ENCODE results near the gene TSPAN6.

Gene TSPAN6

DNA sequence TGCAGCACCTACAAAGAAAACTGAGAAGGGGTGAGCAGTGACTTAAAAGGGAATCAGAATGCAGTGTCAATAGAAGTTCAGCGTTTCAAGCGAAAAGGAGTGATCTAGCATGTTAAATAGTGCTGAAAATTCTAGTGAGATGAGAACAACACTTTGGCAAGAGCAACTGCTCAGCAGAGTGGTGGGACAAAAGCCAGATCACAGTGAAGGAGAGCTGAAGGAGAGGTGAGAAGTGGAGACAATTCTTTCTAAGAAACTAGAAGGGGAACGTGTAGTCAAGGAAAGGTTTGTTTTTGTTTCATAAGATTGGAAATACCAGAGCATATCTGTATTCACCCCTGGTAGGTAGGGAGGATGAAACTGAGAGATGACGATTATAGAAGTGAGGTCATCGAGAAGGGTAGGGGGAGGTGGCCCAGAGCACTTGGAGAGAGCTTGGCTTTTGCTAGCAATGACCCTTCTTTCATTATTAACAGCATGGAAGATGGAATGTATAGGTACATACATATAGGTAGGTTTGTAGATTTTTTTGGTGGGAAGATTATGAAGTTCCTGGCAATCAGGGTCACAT is 41.1 kb upstream of the TSPAN6 start:
- Mint-ChIP-seq H3K36me3 (ENCODE audit: low read depth) (peaks cover 3% of the 10 kb centered on the region), H3K27ac (peak overlapping the region in 1 of 3 experiments; percentile 1), H3K4me3 (no peak overlapping the region), H3K4me1 (peaks cover 5% of the 10 kb centered on the region), H3K9me3 (no peaks in the 10 kb centered on the region), H3K27me3 (ENCODE audit: low read depth) (no peaks in the 10 kb centered on the region)
- TF ChIP-seq, protein P1, sequence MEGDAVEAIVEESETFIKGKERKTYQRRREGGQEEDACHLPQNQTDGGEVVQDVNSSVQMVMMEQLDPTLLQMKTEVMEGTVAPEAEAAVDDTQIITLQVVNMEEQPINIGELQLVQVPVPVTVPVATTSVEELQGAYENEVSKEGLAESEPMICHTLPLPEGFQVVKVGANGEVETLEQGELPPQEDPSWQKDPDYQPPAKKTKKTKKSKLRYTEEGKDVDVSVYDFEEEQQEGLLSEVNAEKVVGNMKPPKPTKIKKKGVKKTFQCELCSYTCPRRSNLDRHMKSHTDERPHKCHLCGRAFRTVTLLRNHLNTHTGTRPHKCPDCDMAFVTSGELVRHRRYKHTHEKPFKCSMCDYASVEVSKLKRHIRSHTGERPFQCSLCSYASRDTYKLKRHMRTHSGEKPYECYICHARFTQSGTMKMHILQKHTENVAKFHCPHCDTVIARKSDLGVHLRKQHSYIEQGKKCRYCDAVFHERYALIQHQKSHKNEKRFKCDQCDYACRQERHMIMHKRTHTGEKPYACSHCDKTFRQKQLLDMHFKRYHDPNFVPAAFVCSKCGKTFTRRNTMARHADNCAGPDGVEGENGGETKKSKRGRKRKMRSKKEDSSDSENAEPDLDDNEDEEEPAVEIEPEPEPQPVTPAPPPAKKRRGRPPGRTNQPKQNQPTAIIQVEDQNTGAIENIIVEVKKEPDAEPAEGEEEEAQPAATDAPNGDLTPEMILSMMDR (IDR thresholded peaks at IDR 0.05; ENCODE audit: unreplicated experiment in 3 of 3), result no peak

DNA sequence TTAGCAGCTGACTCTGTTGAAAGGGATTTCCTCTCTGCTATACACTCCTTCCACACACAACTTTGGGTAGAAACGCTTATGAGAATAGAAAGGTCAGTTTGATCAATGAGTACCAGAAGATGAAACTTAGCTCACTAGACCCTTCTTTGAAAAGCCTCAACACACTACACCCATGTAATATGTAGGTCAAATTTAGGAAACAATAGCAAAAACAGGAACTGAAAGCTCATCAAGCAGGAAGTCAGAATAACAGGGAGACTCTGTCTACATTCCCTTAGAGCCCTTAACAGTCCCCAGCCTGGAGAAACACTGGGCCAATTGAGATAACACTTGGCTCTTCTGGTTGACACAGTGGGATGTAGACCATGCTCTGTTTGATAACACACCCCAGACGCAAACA is 38.1 kb upstream of the TSPAN6 start:
- no peak overlapping the region for H3K4me3 Mint-ChIP-seq
- TF ChIP-seq, protein P1 (IDR thresholded peaks at IDR 0.05; ENCODE audit: unreplicated experiment in 3 of 3), result no peak
- peaks cover 3% of the 10 kb centered on the region for H3K36me3 Mint-ChIP-seq (ENCODE audit: low read depth)
- H3K27me3 Mint-ChIP-seq (ENCODE audit: low read depth), result no peaks in the 10 kb centered on the region
- H3K9me3 Mint-ChIP-seq, result no peaks in the 10 kb centered on the region
- peaks cover 5% of the 10 kb centered on the region for H3K4me1 Mint-ChIP-seq
- no peak overlapping the region for H3K27ac Mint-ChIP-seq

DNA sequence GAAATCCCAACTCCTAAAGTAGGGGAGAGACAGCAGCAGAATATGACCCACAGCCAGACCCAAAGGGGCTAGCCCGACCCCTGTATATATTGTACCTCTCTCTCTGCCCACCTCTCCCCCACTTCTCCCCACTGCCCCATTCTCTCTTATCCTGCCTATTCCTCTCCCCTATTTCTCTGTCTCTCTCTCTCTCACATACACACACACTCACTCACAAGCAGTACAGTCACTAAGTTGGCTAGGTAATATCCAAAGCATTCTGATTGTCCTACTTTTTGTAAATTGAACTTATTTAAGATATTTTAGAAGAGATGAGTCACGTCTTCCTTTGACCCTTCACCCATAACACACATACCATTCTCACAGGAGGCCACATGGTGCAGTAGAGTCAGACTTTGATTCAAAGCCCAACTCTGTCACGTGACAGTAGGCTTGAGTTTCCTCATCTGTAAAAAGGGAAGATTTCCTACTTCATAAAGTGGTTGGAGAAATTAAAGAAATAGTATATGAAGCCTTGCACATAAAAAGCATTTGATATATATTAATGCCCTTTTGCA is 36.9 kb upstream of the TSPAN6 start:
- Mint-ChIP-seq H3K36me3 (ENCODE audit: low read depth) (peaks cover 3% of the 10 kb centered on the region), H3K27ac (no peak overlapping the region), H3K9me3 (no peaks in the 10 kb centered on the region), H3K27me3 (ENCODE audit: low read depth) (no peaks in the 10 kb centered on the region), H3K4me1 (peaks cover 5% of the 10 kb centered on the region), H3K4me3 (no peak overlapping the region)
- TF ChIP-seq, protein P1 (IDR thresholded peaks at IDR 0.05; ENCODE audit: unreplicated experiment in 3 of 3), result no peak

DNA sequence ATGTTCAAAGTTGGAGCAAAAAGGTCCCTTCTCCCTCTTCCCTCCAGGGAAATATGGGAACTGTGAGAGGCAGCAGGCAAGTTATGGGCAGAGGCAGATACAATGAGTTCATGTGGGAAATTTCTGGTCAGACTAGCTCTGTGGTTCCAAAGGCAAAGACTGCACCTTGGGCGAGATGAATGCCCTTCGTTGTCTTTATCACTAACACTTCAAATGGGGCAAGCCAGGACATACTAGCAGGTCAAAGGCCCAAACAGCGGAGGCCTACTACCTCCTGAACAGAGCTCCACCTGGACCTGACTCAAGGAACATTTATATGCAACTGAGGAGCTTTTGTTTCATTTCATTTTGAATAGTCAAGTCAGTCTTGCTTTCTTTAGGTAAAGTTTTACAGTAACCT is 36.4 kb upstream of the TSPAN6 start:
- peaks cover 5% of the 10 kb centered on the region for H3K4me1 Mint-ChIP-seq
- no peaks in the 10 kb centered on the region for H3K27me3 Mint-ChIP-seq (ENCODE audit: low read depth)
- peaks cover 3% of the 10 kb centered on the region for H3K36me3 Mint-ChIP-seq (ENCODE audit: low read depth)
- no peak overlapping the region for H3K4me3 Mint-ChIP-seq
- no peak overlapping the region for H3K27ac Mint-ChIP-seq
- TF ChIP-seq, protein P1 (IDR thresholded peaks at IDR 0.05; ENCODE audit: unreplicated experiment in 3 of 3), result no peak
- no peaks in the 10 kb centered on the region for H3K9me3 Mint-ChIP-seq

DNA sequence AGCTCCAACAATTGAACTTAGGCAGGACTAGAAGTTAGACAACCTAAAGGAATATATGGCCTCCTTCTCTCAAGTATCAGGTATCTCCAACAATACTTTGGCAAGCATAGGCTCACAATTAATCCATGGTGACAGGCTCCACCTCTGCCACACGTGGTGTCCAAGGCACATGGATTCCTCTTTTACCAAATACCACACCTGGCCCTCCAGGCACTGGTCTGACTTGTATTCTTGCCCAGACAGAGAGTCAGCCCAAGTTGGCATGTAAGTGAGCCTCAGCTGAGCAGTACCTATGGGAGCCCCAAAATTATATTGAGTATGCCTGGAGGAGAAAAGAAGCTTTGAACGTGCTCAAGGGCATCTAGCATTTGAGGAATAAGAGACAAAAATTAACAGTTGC is 27.0 kb upstream of the TSPAN6 start:
- Mint-ChIP-seq H3K4me1 (no peaks in the 10 kb centered on the region), H3K27me3 (ENCODE audit: low read depth) (peaks cover 4% of the 10 kb centered on the region), H3K9me3 (peaks cover 3% of the 10 kb centered on the region), H3K36me3 (ENCODE audit: low read depth) (no peaks in the 10 kb centered on the region), H3K4me3 (no peak overlapping the region), H3K27ac (no peak overlapping the region)
- TF ChIP-seq, protein P1 (IDR thresholded peaks at IDR 0.05; ENCODE audit: unreplicated experiment in 3 of 3), result no peak

DNA sequence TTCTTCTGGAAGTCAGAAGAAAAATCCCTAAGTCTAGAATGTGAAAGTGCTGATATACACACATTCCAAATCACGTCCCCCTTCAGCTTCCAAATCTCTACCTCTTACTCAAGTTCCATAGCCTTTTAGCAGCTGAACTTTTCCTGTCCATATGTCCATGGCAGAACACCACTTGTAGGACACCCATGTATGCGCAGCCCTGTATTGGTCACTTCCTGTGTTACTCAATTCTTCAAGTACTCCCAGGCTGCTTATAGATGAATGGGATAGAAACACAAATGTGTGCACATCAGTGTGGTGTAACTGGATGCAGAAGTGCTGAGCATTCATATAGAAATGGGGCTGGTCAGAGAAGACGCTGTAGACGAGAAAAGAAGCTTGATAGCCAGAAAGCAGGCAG is 26.2 kb upstream of the TSPAN6 start:
- no peak overlapping the region for H3K4me3 Mint-ChIP-seq
- peaks cover 4% of the 10 kb centered on the region for H3K27me3 Mint-ChIP-seq (ENCODE audit: low read depth)
- H3K36me3 Mint-ChIP-seq (ENCODE audit: low read depth), result no peaks in the 10 kb centered on the region
- TF ChIP-seq, protein P1 (IDR thresholded peaks at IDR 0.05; ENCODE audit: unreplicated experiment in 3 of 3), result no peak
- no peaks in the 10 kb centered on the region for H3K4me1 Mint-ChIP-seq
- no peak overlapping the region for H3K27ac Mint-ChIP-seq
- peaks cover 3% of the 10 kb centered on the region for H3K9me3 Mint-ChIP-seq
